Activated CD8-positive, alpha-beta memory T cell treated with anti-CD3 and anti-CD28 coated beads, Interleukin-2, amount 50 U/mL, for 1 hour (primary cell): ENCODE data around the gene PTPA.
A peak's percentile ranks its signal among the peaks of the same experiment; 100 is the strongest.

Experiments
- DNase-seq: peaks from one replicate; pipeline ENCODE4 v3.0.0-alpha.2; 2020; ENCODE audit errors: extremely low read depth

The PTPA gene

GRCh38 chr9:129110740-129111527 lies at the start of gene PTPA, which contains the start of gene CRAT:
Gene PTPA, plus strand, starts transcription at chr9:129111415. Its CDS starts 186 bp downstream, at chr9:129111601.
Gene CRAT, minus strand, starts transcription at chr9:129110793. Its CDS starts 284 bp downstream, at chr9:129110509.
- peak; percentile 82 for DNase-seq

- no peak for DNase-seq
Measured at GRCh38 chr9:129063061-129063460, 48.2 kb upstream of the PTPA start.

- no peak for DNase-seq
Measured at GRCh38 chr9:129064499-129064908, 46.7 kb upstream of the PTPA start.

- no peak for DNase-seq
Measured at GRCh38 chr9:129068110-129068509, 43.1 kb upstream of the PTPA start.

- DNase-seq: peak; percentile 20
Measured at GRCh38 chr9:129068990-129069861, 42.0 kb upstream of the PTPA start.

- no peak for DNase-seq
Measured at GRCh38 chr9:129069862-129070641, 41.2 kb upstream of the PTPA start.

GRCh38 chr9:129070696-129071525 lies 40.3 kb upstream of the PTPA start:
- no peak for DNase-seq

- DNase-seq: no peak
Measured at GRCh38 chr9:129071526-129072126, 39.6 kb upstream of the PTPA start.

- DNase-seq: no peak
Measured at GRCh38 chr9:129072171-129072570, 39.0 kb upstream of the PTPA start.

- no peak for DNase-seq
Measured at GRCh38 chr9:129073404-129073803, 37.8 kb upstream of the PTPA start.

- DNase-seq: no peak
Measured at GRCh38 chr9:129074106-129074505, 37.1 kb upstream of the PTPA start.

- DNase-seq: no peak
Measured at GRCh38 chr9:129075996-129076639, 35.1 kb upstream of the PTPA start.

GRCh38 chr9:129076640-129077037 lies 34.6 kb upstream of the PTPA start:
- no peak for DNase-seq

GRCh38 chr9:129077236-129077635 lies 34.0 kb upstream of the PTPA start:
- DNase-seq: no peak

- DNase-seq: no peak
Measured at GRCh38 chr9:129078691-129079503, 32.3 kb upstream of the PTPA start.

- DNase-seq: no peak
Measured at GRCh38 chr9:129079829-129080228, 31.4 kb upstream of the PTPA start.

- DNase-seq: no peak
Measured at GRCh38 chr9:129080298-129080600, 31.0 kb upstream of the PTPA start.

- DNase-seq: peak; percentile 96
Measured at GRCh38 chr9:129080601-129081387, 30.4 kb upstream of the PTPA start, which contains the start of gene DOLPP1. Gene DOLPP1, plus strand, starts transcription at chr9:129081111. Its CDS starts 21 bp downstream, at chr9:129081132.
